NB4 (cell line): Measurements from ENCODE around the gene XIRP1.

Source experiments
- MYC ChIP-seq: IDR thresholded peaks from 2 replicates; pipeline ENCODE4 v1.6.1; 2011; ENCODE audit warnings: low read depth, low read length
- POLR2A ChIP-seq: IDR thresholded peaks from 2 replicates; pipeline ENCODE4 v1.6.1; 2011; ENCODE audit warnings: mild to moderate bottlenecking; ENCODE audit not compliant: insufficient read length; ENCODE audit errors: extremely low read depth
- TF ChIP-seq, protein P1 (sequence below): IDR thresholded peaks from one replicate; pipeline ENCODE4 v1.5.1; 2012; ENCODE audit warnings: low read depth, low read length
- TF ChIP-seq, protein P2 (sequence below): IDR thresholded peaks from 2 replicates; pipeline ENCODE4 v1.6.1; 2011; ENCODE audit warnings: low read depth, low read length

- TF ChIP-seq, protein P1, sequence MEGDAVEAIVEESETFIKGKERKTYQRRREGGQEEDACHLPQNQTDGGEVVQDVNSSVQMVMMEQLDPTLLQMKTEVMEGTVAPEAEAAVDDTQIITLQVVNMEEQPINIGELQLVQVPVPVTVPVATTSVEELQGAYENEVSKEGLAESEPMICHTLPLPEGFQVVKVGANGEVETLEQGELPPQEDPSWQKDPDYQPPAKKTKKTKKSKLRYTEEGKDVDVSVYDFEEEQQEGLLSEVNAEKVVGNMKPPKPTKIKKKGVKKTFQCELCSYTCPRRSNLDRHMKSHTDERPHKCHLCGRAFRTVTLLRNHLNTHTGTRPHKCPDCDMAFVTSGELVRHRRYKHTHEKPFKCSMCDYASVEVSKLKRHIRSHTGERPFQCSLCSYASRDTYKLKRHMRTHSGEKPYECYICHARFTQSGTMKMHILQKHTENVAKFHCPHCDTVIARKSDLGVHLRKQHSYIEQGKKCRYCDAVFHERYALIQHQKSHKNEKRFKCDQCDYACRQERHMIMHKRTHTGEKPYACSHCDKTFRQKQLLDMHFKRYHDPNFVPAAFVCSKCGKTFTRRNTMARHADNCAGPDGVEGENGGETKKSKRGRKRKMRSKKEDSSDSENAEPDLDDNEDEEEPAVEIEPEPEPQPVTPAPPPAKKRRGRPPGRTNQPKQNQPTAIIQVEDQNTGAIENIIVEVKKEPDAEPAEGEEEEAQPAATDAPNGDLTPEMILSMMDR = no peak
- TF ChIP-seq, protein P2, sequence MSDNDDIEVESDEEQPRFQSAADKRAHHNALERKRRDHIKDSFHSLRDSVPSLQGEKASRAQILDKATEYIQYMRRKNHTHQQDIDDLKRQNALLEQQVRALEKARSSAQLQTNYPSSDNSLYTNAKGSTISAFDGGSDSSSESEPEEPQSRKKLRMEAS = no peak
- no peak for TF ChIP-seq POLR2A
- TF ChIP-seq MYC = no peak
Observed at GRCh38 chr3:39224288-39224687, 31.9 kb upstream of the XIRP1 start.
